ENCODE measurements around the gene DGKB. TPM values are rescaled to one million over a fixed set of nuclear protein-coding genes. Genes with fewer than 3 reads are reported as not detected.

The DGKB gene
- total and polyA plus RNA-seq, 2 of the 8 experiments (the other 6 are each of a cell fraction or from before 2014, with no cell fraction given) = 1.9 to 2.6 TPM

DNA sequence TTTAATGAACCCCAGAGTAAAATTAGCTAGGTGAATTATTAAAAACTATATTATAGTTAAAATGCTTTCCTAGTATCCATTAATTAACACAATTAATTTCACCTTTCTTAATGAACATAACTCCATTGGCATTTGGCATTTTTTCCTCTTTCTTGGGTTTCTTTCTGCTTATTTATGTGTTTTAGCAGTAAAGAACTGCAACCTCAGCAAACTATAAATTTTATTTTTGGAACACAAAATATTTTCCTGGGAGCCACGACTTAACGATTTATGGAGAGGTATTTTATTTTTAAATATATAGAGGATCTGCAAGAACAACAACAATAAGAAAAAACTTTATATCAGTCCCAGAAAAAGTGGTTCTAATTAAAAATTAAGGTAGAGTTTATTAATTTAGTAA lies 465.7 kb downstream of the DGKB start:
- CTCF ChIA-PET (ENCODE audit: partially characterized antibody) = no interaction called here
- Histone ChIP-seq H3K4me2 (ENCODE audit: insufficient read depth in 1 of 2, low read depth in 2 of 2, low read length in 2 of 2) (no peak overlapping the region), H3K79me2 (ENCODE audit: control insufficient read depth in 1 of 2, insufficient read depth in 2 of 2, low read length in 2 of 2) (no peaks in the 10 kb centered on the region)
- TF ChIP-seq CHD1 (IDR thresholded peaks at IDR 0.05; ENCODE audit: low read depth, low read length) (no peak), SRF (IDR thresholded peaks at IDR 0.05; ENCODE audit: low read depth, low read length) (no peak), KDM5A (IDR thresholded peaks at IDR 0.05; ENCODE audit: low read length) (no peak), YY1 (IDR thresholded peaks at IDR 0.05; ENCODE audit: low read depth, low read length) (no peak), BRCA1 (IDR thresholded peaks at IDR 0.05; ENCODE audit: low read depth, low read length) (no peak), BCL11A (IDR thresholded peaks at IDR 0.05; ENCODE audit: low read depth in 2 of 2, low read length in 2 of 2) (no peak), TAF7 (optimal IDR thresholded peaks at IDR 0.05; ENCODE audit: borderline replicate concordance, low read depth, low read length) (no peak), CREB1 (IDR thresholded peaks at IDR 0.05) (no peak), BACH1 (IDR thresholded peaks at IDR 0.05; ENCODE audit: low read length) (no peak), RXRA (IDR thresholded peaks at IDR 0.05; ENCODE audit: insufficient read depth, low read depth, low read length) (no peak), RBBP5 (IDR thresholded peaks at IDR 0.05; ENCODE audit: borderline replicate concordance, low read depth, low read length) (no peak), PHF8 (conservative IDR thresholded peaks at IDR 0.05; ENCODE audit: low read depth, low read length) (no peak)
- TF ChIP-seq, protein P1, sequence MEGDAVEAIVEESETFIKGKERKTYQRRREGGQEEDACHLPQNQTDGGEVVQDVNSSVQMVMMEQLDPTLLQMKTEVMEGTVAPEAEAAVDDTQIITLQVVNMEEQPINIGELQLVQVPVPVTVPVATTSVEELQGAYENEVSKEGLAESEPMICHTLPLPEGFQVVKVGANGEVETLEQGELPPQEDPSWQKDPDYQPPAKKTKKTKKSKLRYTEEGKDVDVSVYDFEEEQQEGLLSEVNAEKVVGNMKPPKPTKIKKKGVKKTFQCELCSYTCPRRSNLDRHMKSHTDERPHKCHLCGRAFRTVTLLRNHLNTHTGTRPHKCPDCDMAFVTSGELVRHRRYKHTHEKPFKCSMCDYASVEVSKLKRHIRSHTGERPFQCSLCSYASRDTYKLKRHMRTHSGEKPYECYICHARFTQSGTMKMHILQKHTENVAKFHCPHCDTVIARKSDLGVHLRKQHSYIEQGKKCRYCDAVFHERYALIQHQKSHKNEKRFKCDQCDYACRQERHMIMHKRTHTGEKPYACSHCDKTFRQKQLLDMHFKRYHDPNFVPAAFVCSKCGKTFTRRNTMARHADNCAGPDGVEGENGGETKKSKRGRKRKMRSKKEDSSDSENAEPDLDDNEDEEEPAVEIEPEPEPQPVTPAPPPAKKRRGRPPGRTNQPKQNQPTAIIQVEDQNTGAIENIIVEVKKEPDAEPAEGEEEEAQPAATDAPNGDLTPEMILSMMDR (IDR thresholded peaks at IDR 0.05; ENCODE audit: control extremely low read depth in 1 of 3, insufficient read depth in 1 of 3, low read depth in 1 of 3, low read length in 3 of 3) = no peak

More for the DNA sequence above, 465.7 kb downstream of the DGKB start:
- Histone ChIP-seq H3K4ac (replicated peaks; ENCODE audit: insufficient read length, low read depth, low read length) (no peak overlapping the region), H3K27me3 (replicated peaks in 1 of 4; ENCODE audit: control insufficient read depth in 3 of 4, extremely low read depth in 1 of 4, insufficient read depth in 3 of 4, low read length in 3 of 4) (no peaks in the 10 kb centered on the region), H2AK5ac (ENCODE audit: low read depth, low read length) (no peak overlapping the region), H3K56ac (replicated peaks; ENCODE audit: insufficient read length, low read depth, low read length) (no peak overlapping the region), H3K4me1 (replicated peaks in 1 of 4; ENCODE audit: control insufficient read depth in 3 of 4, insufficient read depth in 4 of 4, low read length in 3 of 4) (no peaks in the 10 kb centered on the region), H3K9me3 (ENCODE audit: insufficient read depth in 2 of 2, low read depth in 1 of 2, low read length in 1 of 2) (no peaks in the 10 kb centered on the region), H3K14ac (ENCODE audit: insufficient read length) (no peak overlapping the region), H2BK20ac (ENCODE audit: low read length) (no peak overlapping the region), H3K27ac (ENCODE audit: low read depth, low read length) (no peak overlapping the region), H2BK5ac (ENCODE audit: low read depth, low read length) (no peak overlapping the region), H2AFZ (ENCODE audit: low read length) (no peak overlapping the region), H3K23ac (ENCODE audit: insufficient read length) (no peak overlapping the region), H2BK15ac (ENCODE audit: low read length) (no peak overlapping the region), H3K4me3 (ENCODE audit: extremely low read depth in 1 of 4, insufficient read depth in 2 of 4, low read depth in 3 of 4, low read length in 4 of 4) (no peak overlapping the region), H2BK12ac (ENCODE audit: low read depth, low read length) (no peak overlapping the region), H3K79me1 (ENCODE audit: low read depth, low read length) (no peaks in the 10 kb centered on the region), H4K8ac (ENCODE audit: extremely low read depth, insufficient read depth, low read length) (no peak overlapping the region), H4K91ac (replicated peaks; ENCODE audit: insufficient read length, low read length) (no peak overlapping the region), H3K9ac (replicated peaks in 1 of 4; ENCODE audit: extremely low read depth in 1 of 4, low read depth in 3 of 4, low read length in 3 of 4) (no peak overlapping the region), H4K20me1 (replicated peaks in 1 of 2; ENCODE audit: control insufficient read depth in 1 of 2, insufficient read depth in 2 of 2, low read length in 2 of 2) (no peaks in the 10 kb centered on the region), H3K23me2 (ENCODE audit: low read depth, low read length) (no peaks in the 10 kb centered on the region), H3K18ac (ENCODE audit: extremely low read depth, low read length) (no peak overlapping the region), H4K5ac (ENCODE audit: insufficient read length, low read depth, low read length) (no peak overlapping the region), H2BK120ac (replicated peaks; ENCODE audit: low read depth, low read length) (no peak overlapping the region), H3K36me3 (ENCODE audit: control insufficient read depth in 2 of 4, insufficient read depth in 4 of 4, low read length in 3 of 4) (no peaks in the 10 kb centered on the region)
- whole genome bisulfite sequencing, 2 experiments (ENCODE audit: extremely low coverage in 1 of 2, insufficient coverage in 1 of 2, insufficient read length in 1 of 2, insufficient replicate concordance in 2 of 2, low coverage in 1 of 2, low lambda C conversion rate in 2 of 2, missing lambda C conversion rate in 1 of 2) = 91% methylated on average over 2 of the region's 2 CpGs; no CpG with 5 or more reads in 1 of the 2 experiments
- DNase-seq (ENCODE audit: low read depth in 1 of 2, low spot score in 2 of 2) = no peak
- POLR2A ChIA-PET (ENCODE audit: partially characterized antibody) = no interaction called here
- no peak for FAIRE-seq

Measured in H1 (cell line).